Hepatocyte (in vitro differentiated cells): ENCODE results near the gene NUDT5.
"Not testable (repeated sequence)": the region's sequence is repeated elsewhere in the genome, so short reads cannot be mapped to it uniquely, and the experiment has no call there.

ENCODE experiments used
- CTCF ChIP-seq: fragments of 200-600 bp; sonication (generic); IDR thresholded peaks from 2 replicates; pipeline ENCODE4 v1.5.1; 2016; ENCODE audit warnings: antibody characterized with exemption, mild to moderate bottlenecking; ENCODE audit not compliant: poor library complexity
- EZH2 ChIP-seq: fragments of 200-600 bp; sonication (generic); IDR thresholded peaks from 2 replicates; pipeline ENCODE4 v1.6.1; 2016; ENCODE audit warnings: antibody characterized with exemption, mild to moderate bottlenecking, borderline replicate concordance
- EZH2phosphoT487 ChIP-seq: fragments of 200-600 bp; sonication (generic); IDR thresholded peaks from one replicate; pipeline ENCODE4 v1.6.1; 2018; ENCODE audit warnings: antibody characterized with exemption, mild to moderate bottlenecking, low read depth, moderate library complexity; ENCODE audit not compliant: unreplicated experiment, severe bottlenecking

- TF ChIP-seq EZH2, CTCF, EZH2phosphoT487: not testable (repeated sequence)
These were observed 30.7 kb upstream of the NUDT5 start for GRCh38 chr10:12226438-12226837.
